Activated naive CD4-positive, alpha-beta T cell treated with anti-CD3 and anti-CD28 coated beads, Interleukin-2, amount 50 U/mL, for 24 hours (primary cell): Measurements from ENCODE around the gene PSMA5.
"Not testable (repeated sequence)": the region's sequence is repeated elsewhere in the genome, so short reads cannot be mapped to it uniquely, and the experiment has no call there.

Experiments used
- H3K27ac Mint-ChIP-seq: one replicate; pipeline ENCODE4 v1.8.0; 2021; ENCODE audit warnings: mild to moderate bottlenecking, mixed read lengths
- H3K27me3 Mint-ChIP-seq: one replicate; pipeline ENCODE4 v1.8.0; 2021; ENCODE audit warnings: mixed read lengths
- H3K36me3 Mint-ChIP-seq: one replicate; pipeline ENCODE4 v1.8.0; 2021; ENCODE audit warnings: mixed read lengths
- H3K4me1 Mint-ChIP-seq: one replicate; pipeline ENCODE4 v1.8.0; 2021; ENCODE audit warnings: mixed read lengths
- H3K4me3 Mint-ChIP-seq: one replicate; pipeline ENCODE4 v1.8.0; 2021; ENCODE audit warnings: mild to moderate bottlenecking, mixed read lengths
- H3K9me3 Mint-ChIP-seq: one replicate; pipeline ENCODE4 v1.8.0; 2021; ENCODE audit warnings: mixed read lengths

PSMA5 gene

GRCh38 chr1:109399326-109399957 lies 26.8 kb downstream of the PSMA5 start:
- H3K36me3 Mint-ChIP-seq, result no peaks in the 10 kb centered on the region
- H3K4me3 Mint-ChIP-seq, result peak overlapping the region; percentile 39
- H3K4me1 Mint-ChIP-seq, result peaks cover 22% of the 10 kb centered on the region
- no peaks in the 10 kb centered on the region for H3K9me3 Mint-ChIP-seq
- peaks cover 26% of the 10 kb centered on the region for H3K27me3 Mint-ChIP-seq
- H3K27ac Mint-ChIP-seq, result no peak overlapping the region

GRCh38 chr1:109398343-109399225 lies 27.7 kb downstream of the PSMA5 start:
- Mint-ChIP-seq H3K27me3 (peaks cover 31% of the 10 kb centered on the region), H3K4me1 (peaks cover 22% of the 10 kb centered on the region), H3K27ac (no peak overlapping the region), H3K4me3 (peak overlapping the region; percentile 82), H3K9me3 (no peaks in the 10 kb centered on the region), H3K36me3 (no peaks in the 10 kb centered on the region)

DNA sequence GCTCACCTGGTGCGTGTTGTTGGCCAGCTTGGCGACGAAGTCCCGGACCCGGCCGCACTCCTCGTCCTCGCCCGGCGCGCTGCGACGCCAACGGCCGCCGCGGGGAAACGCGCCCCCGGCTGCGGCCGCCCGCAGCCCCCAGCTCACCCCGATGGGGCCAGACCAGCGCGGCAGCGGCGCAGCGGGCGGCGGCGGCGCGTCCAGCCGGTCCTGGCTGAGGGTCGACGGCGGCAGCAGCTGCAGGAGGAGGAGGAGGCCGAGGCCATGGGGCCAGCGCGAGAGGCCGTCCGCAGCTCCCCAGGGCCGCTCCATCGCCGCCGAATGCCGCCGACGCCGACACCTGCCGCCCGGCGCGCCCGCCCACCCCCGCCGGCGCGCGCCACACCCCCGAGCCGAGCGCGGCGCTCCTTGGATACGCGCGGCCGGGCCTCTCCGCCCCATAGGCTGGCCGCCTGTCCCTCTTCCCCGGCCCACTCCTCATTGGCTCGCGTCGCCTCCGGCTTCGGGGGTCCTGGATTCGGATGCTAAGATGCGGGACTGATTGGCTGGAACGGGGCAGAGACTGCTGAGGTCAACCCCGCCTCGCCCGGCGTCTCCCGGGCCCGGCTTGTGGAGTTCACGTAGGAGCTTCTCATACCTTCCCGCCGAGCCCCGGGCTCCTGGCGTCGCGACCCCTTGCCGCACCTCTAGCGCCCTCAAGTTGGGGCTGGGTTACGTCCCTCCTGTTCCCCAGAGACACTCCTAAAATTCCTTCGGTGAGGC lies 28.5 kb downstream of the PSMA5 start, which contains the start of gene SORT1:
Gene SORT1 (minus strand): TSS at position 338 of the 762 bp plus-strand sequence. CDS start 26 bp downstream, at position 312.
- Mint-ChIP-seq H3K27me3 (peaks cover 37% of the 10 kb centered on the region), H3K9me3 (no peaks in the 10 kb centered on the region), H3K4me1 (peaks cover 22% of the 10 kb centered on the region), H3K27ac (peak within 1 kb of the TSS; percentile 65), H3K36me3 (no peaks in the 10 kb centered on the region), H3K4me3 (peak within 1 kb of the TSS; percentile 86)

DNA sequence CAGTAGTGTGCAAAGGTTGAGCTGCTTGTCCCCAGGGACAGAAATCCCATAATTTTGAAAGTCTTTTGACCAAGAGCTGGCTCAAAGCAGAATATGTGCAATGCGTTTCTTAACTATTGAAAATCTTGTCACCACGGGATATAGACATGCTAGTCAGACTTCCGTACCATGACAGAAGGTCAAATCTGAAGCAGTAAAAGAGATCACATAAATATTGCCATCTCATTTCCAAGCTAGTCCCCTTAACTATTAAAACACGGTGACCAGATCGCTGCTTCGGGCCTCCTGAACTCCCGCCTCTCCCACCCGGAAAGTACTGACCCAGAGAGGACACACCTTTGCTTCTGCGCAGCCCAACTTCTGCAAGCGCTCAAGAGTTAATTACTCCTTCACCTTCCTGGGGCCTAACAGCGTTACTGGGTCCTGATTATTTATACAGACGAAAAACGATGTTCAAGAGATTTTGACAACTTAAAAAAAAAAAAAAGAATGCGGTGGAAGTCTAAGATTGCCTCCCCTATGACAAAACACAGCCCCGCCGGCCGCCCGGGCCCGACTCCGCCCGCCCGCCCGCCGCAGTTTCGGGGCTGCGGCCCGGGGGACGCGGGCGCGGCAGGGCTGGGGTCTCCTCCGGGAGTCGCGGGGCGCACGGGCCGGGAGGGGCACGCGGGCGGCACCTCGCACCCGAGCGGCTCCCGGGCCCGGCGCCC lies 29.2 kb downstream of the PSMA5 start:
- H3K4me3 Mint-ChIP-seq, result peak overlapping the region; percentile 86
- peaks cover 22% of the 10 kb centered on the region for H3K4me1 Mint-ChIP-seq
- no peaks in the 10 kb centered on the region for H3K36me3 Mint-ChIP-seq
- peaks cover 41% of the 10 kb centered on the region for H3K27me3 Mint-ChIP-seq
- H3K9me3 Mint-ChIP-seq, result no peaks in the 10 kb centered on the region
- no peak overlapping the region for H3K27ac Mint-ChIP-seq

DNA sequence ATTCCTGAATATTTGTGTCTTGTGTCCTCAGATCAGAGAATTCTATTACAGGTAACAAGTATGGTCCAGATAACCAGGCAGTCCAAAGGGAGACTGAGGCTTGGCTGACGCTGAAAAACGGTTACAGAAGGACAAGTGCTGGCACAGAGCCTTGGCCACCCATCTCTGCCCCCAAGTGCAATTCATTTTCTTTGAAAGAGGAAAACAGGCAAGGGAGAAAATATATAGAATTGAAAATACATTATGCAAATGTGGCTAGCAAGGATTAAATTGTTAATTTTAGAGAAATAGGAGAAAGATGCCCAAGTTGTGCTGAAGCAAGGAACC lies 29.8 kb downstream of the PSMA5 start:
- H3K27ac Mint-ChIP-seq, result no peak overlapping the region
- peak overlapping the region; percentile 86 for H3K4me3 Mint-ChIP-seq
- peaks cover 43% of the 10 kb centered on the region for H3K27me3 Mint-ChIP-seq
- H3K9me3 Mint-ChIP-seq, result no peaks in the 10 kb centered on the region
- H3K36me3 Mint-ChIP-seq, result no peaks in the 10 kb centered on the region
- peaks cover 22% of the 10 kb centered on the region for H3K4me1 Mint-ChIP-seq

GRCh38 chr1:109395602-109396512 lies 30.4 kb downstream of the PSMA5 start:
- Mint-ChIP-seq H3K4me1 (peaks cover 22% of the 10 kb centered on the region), H3K4me3 (peak overlapping the region; percentile 4), H3K27ac (no peak overlapping the region), H3K36me3 (no peaks in the 10 kb centered on the region), H3K9me3 (no peaks in the 10 kb centered on the region), H3K27me3 (peaks cover 45% of the 10 kb centered on the region)

DNA sequence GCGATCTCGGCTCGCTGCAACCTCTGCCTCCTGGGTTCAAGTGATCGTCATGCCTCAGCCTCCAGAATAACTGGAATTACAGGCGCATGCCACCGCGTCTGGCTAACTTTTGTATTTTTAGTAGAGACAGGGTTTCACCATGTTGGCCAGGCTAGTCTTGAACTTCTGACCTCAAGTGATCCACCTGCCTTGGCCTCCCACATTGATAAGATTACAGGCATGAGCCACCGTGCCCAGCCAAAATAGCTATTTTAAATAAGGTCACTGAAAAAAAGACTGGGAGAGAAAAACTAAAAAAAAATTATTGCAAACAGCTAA lies 31.0 kb downstream of the PSMA5 start:
- H3K27me3 Mint-ChIP-seq, result peaks cover 48% of the 10 kb centered on the region
- H3K4me1 Mint-ChIP-seq, result peaks cover 22% of the 10 kb centered on the region
- H3K4me3 Mint-ChIP-seq, H3K27ac Mint-ChIP-seq, H3K36me3 Mint-ChIP-seq, H3K9me3 Mint-ChIP-seq: not testable (repeated sequence)

- Mint-ChIP-seq H3K4me3 (no peak overlapping the region), H3K4me1 (peaks cover 22% of the 10 kb centered on the region), H3K27me3 (peaks cover 53% of the 10 kb centered on the region), H3K27ac (no peak overlapping the region), H3K9me3 (no peaks in the 10 kb centered on the region), H3K36me3 (no peaks in the 10 kb centered on the region)
Observed at GRCh38 chr1:109394591-109395281, 31.5 kb downstream of the PSMA5 start.

GRCh38 chr1:109393617-109394233 lies 32.5 kb downstream of the PSMA5 start:
- peaks cover 57% of the 10 kb centered on the region for H3K27me3 Mint-ChIP-seq
- no peaks in the 10 kb centered on the region for H3K36me3 Mint-ChIP-seq
- H3K4me1 Mint-ChIP-seq, result peaks cover 14% of the 10 kb centered on the region
- H3K9me3 Mint-ChIP-seq, result no peaks in the 10 kb centered on the region
- no peak overlapping the region for H3K27ac Mint-ChIP-seq
- no peak overlapping the region for H3K4me3 Mint-ChIP-seq

- Mint-ChIP-seq H3K27ac (no peak overlapping the region), H3K9me3 (no peaks in the 10 kb centered on the region), H3K36me3 (no peaks in the 10 kb centered on the region), H3K27me3 (peaks cover 58% of the 10 kb centered on the region), H3K4me1 (peaks cover 10% of the 10 kb centered on the region), H3K4me3 (no peak overlapping the region)
Observed at GRCh38 chr1:109392788-109393616, 33.2 kb downstream of the PSMA5 start.

DNA sequence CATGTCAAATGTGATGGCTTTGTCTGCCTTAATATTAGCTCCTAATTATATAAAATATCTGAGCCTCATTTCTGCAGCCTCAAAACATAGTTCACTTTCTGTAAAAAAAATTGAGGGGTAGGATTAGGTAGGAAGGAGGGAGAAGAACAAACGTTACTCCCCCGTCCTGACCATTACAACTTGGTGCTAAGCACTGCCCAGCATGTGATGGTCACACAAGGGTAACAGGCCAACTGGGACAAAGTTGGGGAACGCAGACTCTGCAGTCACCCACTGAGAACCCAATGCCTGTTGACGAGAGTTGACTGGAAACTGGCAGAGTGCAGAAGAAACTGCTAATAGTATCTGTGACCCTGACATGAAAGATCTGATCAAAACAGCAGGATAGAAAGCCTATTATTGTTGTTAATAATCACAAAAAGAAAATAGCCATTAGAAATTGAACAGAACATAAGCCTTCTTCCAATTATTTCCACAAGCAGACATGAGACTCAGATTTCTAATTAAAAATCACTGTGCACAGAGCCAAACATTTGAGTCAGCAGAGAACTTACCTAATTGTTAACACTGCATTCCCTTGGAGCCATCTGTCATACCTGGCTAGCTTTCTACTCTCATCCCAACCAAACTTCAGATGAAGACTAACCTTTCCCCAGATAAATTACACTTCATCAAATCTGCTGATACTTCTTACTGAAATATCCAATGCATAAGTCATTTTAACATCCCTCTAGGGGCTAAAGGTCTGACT lies 34.0 kb downstream of the PSMA5 start:
- peaks cover 61% of the 10 kb centered on the region for H3K27me3 Mint-ChIP-seq
- H3K27ac Mint-ChIP-seq, result no peak overlapping the region
- no peaks in the 10 kb centered on the region for H3K36me3 Mint-ChIP-seq
- H3K9me3 Mint-ChIP-seq, result no peaks in the 10 kb centered on the region
- no peak overlapping the region for H3K4me3 Mint-ChIP-seq
- H3K4me1 Mint-ChIP-seq, result peaks cover 9% of the 10 kb centered on the region

GRCh38 chr1:109391626-109392025 lies 34.6 kb downstream of the PSMA5 start:
- Mint-ChIP-seq H3K36me3 (no peaks in the 10 kb centered on the region), H3K27ac (no peak overlapping the region), H3K9me3 (no peaks in the 10 kb centered on the region), H3K4me3 (no peak overlapping the region), H3K4me1 (peaks cover 3% of the 10 kb centered on the region), H3K27me3 (peaks cover 57% of the 10 kb centered on the region)

DNA sequence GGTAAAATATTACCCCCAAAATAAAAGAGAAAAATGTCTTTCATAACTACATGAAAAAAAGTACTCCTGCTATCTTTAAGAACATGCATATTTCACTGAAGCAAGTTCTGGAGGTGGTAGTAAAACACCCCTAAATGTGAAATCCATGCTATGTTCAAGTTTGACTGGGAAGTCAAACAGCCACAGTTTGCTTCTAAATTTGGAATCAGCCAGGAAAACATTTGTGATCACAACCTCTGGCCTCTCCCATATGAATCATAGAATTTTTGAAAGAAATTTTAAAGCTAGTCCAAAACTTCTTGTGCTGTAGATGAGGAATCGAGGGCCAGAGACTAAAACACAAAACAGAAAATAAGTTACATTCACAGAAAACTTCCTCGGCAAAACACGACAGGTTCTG lies 35.1 kb downstream of the PSMA5 start:
- peaks cover 53% of the 10 kb centered on the region for H3K27me3 Mint-ChIP-seq
- no peaks in the 10 kb centered on the region for H3K4me1 Mint-ChIP-seq
- H3K9me3 Mint-ChIP-seq, result no peaks in the 10 kb centered on the region
- H3K27ac Mint-ChIP-seq, result no peak overlapping the region
- H3K4me3 Mint-ChIP-seq, result no peak overlapping the region
- no peaks in the 10 kb centered on the region for H3K36me3 Mint-ChIP-seq
